ENCODE data around the gene ALDH1A2.

- TF ChIP-seq CTCF (IDR thresholded peaks at IDR 0.05) (no peak), POLR2A (IDR thresholded peaks at IDR 0.05) (no peak)
Measured at GRCh38 chr15:57910672-57911071, 154.8 kb downstream of the ALDH1A2 start.
